RWPE2 (cell line): Measurements from ENCODE around the gene MATK.

ENCODE experiments used
- ATAC-seq: fragments of 200-7000 bp; cut with Tn5 transposase; 3 replicates; pipeline ENCODE4 v1.9.1; 2021; ENCODE audit warnings: low read depth
- DNase-seq: peaks from one replicate; pipeline ENCODE4 v3.0.0-alpha.2; 2020; ENCODE audit warnings: low spot score
- H3K27ac ChIP-seq: fragments of 450-650 bp; 2 replicates; pipeline ENCODE4 v1.5.1; 2017; ENCODE audit warnings: mild to moderate bottlenecking; ENCODE audit not compliant: poor library complexity, severe bottlenecking
- H3K27me3 ChIP-seq: fragments of 250-450 bp; sonication (Bioruptor Pico); 2 replicates; pipeline ENCODE4 v1.5.1; 2021; ENCODE audit warnings: mild to moderate bottlenecking, moderate library complexity; ENCODE audit not compliant: insufficient read depth, poor library complexity, severe bottlenecking
- H3K36me3 ChIP-seq: fragments of 250-450 bp; sonication (Bioruptor Pico); 2 replicates; pipeline ENCODE4 v1.5.1; 2020; ENCODE audit warnings: low read depth, mild to moderate bottlenecking, moderate library complexity
- H3K4me1 ChIP-seq: fragments of 250-450 bp; sonication (Bioruptor Pico); 2 replicates; pipeline ENCODE4 v1.5.1; 2021; ENCODE audit warnings: mild to moderate bottlenecking, moderate library complexity; ENCODE audit not compliant: insufficient read depth, poor library complexity, severe bottlenecking
- H3K4me3 ChIP-seq: fragments of 250-450 bp; sonication (Bioruptor Pico); 2 replicates; pipeline ENCODE4 v1.5.1; 2021; ENCODE audit warnings: mild to moderate bottlenecking, moderate library complexity; ENCODE audit not compliant: severe bottlenecking
- H3K9me3 ChIP-seq: fragments of 250-450 bp; sonication (Bioruptor Pico); 2 replicates; pipeline ENCODE4 v1.5.1; 2021; ENCODE audit warnings: mild to moderate bottlenecking, moderate library complexity; ENCODE audit not compliant: severe bottlenecking
- CTCF ChIP-seq: fragments of 450-650 bp; IDR thresholded peaks from one replicate; pipeline ENCODE4 v1.5.1; 2017; ENCODE audit warnings: mild to moderate bottlenecking, moderate library complexity; ENCODE audit not compliant: poor library complexity, severe bottlenecking

MATK gene

GRCh38 chr19:3783660-3784584 is 2.3 kb downstream of the MATK start:
- ATAC-seq (no peak), DNase-seq (peak; percentile 49)
- no peak for TF ChIP-seq CTCF
- Histone ChIP-seq H3K4me3 (no peak overlapping the region), H3K36me3 (no peaks in the 10 kb centered on the region), H3K4me1 (no peaks in the 10 kb centered on the region), H3K9me3 (peaks cover 7% of the 10 kb centered on the region), H3K27me3 (peaks cover 10% of the 10 kb centered on the region), H3K27ac (no peak overlapping the region)

- H3K9me3 ChIP-seq = peaks cover 7% of the 10 kb centered on the region
- no peak for DNase-seq
- ATAC-seq = no peak
- no peak for TF ChIP-seq CTCF
- H3K4me1 ChIP-seq = no peaks in the 10 kb centered on the region
- no peaks in the 10 kb centered on the region for H3K36me3 ChIP-seq
- H3K27ac ChIP-seq = no peak overlapping the region
- H3K4me3 ChIP-seq = no peak overlapping the region
- peaks cover 10% of the 10 kb centered on the region for H3K27me3 ChIP-seq
Observed at GRCh38 chr19:3782903-3783302, 3.3 kb downstream of the MATK start.

- no peak for DNase-seq
- peaks cover 10% of the 10 kb centered on the region for H3K27me3 ChIP-seq
- H3K9me3 ChIP-seq = peaks cover 7% of the 10 kb centered on the region
- no peak overlapping the region for H3K27ac ChIP-seq
- no peak for TF ChIP-seq CTCF
- no peaks in the 10 kb centered on the region for H3K36me3 ChIP-seq
- no peak overlapping the region for H3K4me3 ChIP-seq
- H3K4me1 ChIP-seq = no peaks in the 10 kb centered on the region
- no peak for ATAC-seq
Observed at GRCh38 chr19:3782330-3782729, 3.9 kb downstream of the MATK start.

GRCh38 chr19:3781603-3782002 is 4.6 kb downstream of the MATK start:
- Histone ChIP-seq H3K27me3 (peaks cover 7% of the 10 kb centered on the region), H3K36me3 (no peaks in the 10 kb centered on the region), H3K4me3 (no peak overlapping the region), H3K4me1 (no peaks in the 10 kb centered on the region), H3K9me3 (peaks cover 7% of the 10 kb centered on the region), H3K27ac (no peak overlapping the region)
- DNase-seq = no peak
- TF ChIP-seq CTCF = no peak
- no peak for ATAC-seq

- H3K4me3 ChIP-seq = no peak overlapping the region
- H3K4me1 ChIP-seq = no peaks in the 10 kb centered on the region
- H3K9me3 ChIP-seq = peaks cover 7% of the 10 kb centered on the region
- peaks cover 6% of the 10 kb centered on the region for H3K27me3 ChIP-seq
- ATAC-seq (no peak), DNase-seq (no peak)
- H3K27ac ChIP-seq = no peak overlapping the region
- TF ChIP-seq CTCF = no peak
- H3K36me3 ChIP-seq = no peaks in the 10 kb centered on the region
Observed at GRCh38 chr19:3780786-3781304, 5.3 kb downstream of the MATK start.
